ENCODE measurements around the gene ATF6. TPM values are rescaled to one million over a fixed set of nuclear protein-coding genes. Genes with fewer than 3 reads are reported as not detected.

Gene ATF6
- total and polyA plus RNA-seq, 2 donors (not counting 3 experiments of a cell fraction or from before 2014, with no cell fraction given): 24.9 to 40.3 TPM

GRCh38 chr1:161915978-161916377, 149.9 kb downstream of the ATF6 start:
- H3K9me3 ChIP-seq (replicated peaks; ENCODE audit: control insufficient read depth, insufficient read depth, low read length): no peaks in the 10 kb centered on the region
- ChIA-PET POLR2A (no interaction called here), CTCF (no interaction called here)
- H3K4me3 ChIP-seq (replicated peaks in 1 of 3; ENCODE audit: insufficient read depth in 1 of 3, low read depth in 1 of 3, low read length in 3 of 3): no peak overlapping the region
- H4K20me1 ChIP-seq (replicated peaks; ENCODE audit: control insufficient read depth, extremely low read depth, insufficient read depth, low read length): no peaks in the 10 kb centered on the region
- FAIRE-seq: no peak
- TF ChIP-seq GATA2 (IDR thresholded peaks at IDR 0.05; ENCODE audit: insufficient read depth, insufficient read length, low read depth, low read length) (no peak), EZH2 (IDR thresholded peaks at IDR 0.05; ENCODE audit: borderline replicate concordance, low read depth, low read length, severe bottlenecking) (no peak), MYC (IDR thresholded peaks at IDR 0.05; ENCODE audit: low read depth, low read length) (no peak), JUN (IDR thresholded peaks at IDR 0.05; ENCODE audit: borderline replicate concordance, insufficient read depth, insufficient read length, low read depth) (no peak)
- no peaks in the 10 kb centered on the region for H3K79me2 ChIP-seq (ENCODE audit: control insufficient read depth, insufficient read depth, low read length)
- no peaks in the 10 kb centered on the region for H3K9me1 ChIP-seq (replicated peaks; ENCODE audit: control insufficient read depth, extremely low read depth, insufficient read depth, low read length)
- BruUV-seq (replicated peaks): no TSS peak
- dilution Hi-C loops (cut with MboI; ENCODE audit: extremely low pct_ligation_motif_present, low sequenced_read_pairs): no loop called here
- H3K36me3 ChIP-seq (ENCODE audit: control insufficient read depth in 2 of 2, extremely low read depth in 1 of 2, insufficient read depth in 2 of 2, low read length in 2 of 2): peaks cover 7 to 8% of the 10 kb centered on the region in 2 experiments
- intact Hi-C loops (cut with micrococcal nuclease): loop anchor here (5.0 kb wide), 1 partner anchor 106 kb away; the partner anchor contains the start of gene OLFML2B
- no peak overlapping the region for H3K4me2 ChIP-seq (ENCODE audit: insufficient read depth, low read length)
- DNase-seq (ENCODE audit: low read depth, low spot score): no peak
- H3K4me1 ChIP-seq (ENCODE audit: control insufficient read depth, extremely low read depth, insufficient read depth, low read length): peaks cover under 1% of the 10 kb centered on the region
- H3K27me3 ChIP-seq (ENCODE audit: control insufficient read depth in 2 of 2, insufficient read depth in 2 of 2, low read length in 2 of 2): no peaks in the 10 kb centered on the region
- H2AFZ ChIP-seq (ENCODE audit: low read depth, low read length): no peak overlapping the region
- H3K9ac ChIP-seq (replicated peaks; ENCODE audit: extremely low read depth, insufficient read depth, low read length): no peak overlapping the region
- H3K27ac ChIP-seq (ENCODE audit: insufficient read depth, low read depth, low read length): no peak overlapping the region

GRCh38 chr1:161919229-161919628, 153.1 kb downstream of the ATF6 start:
- Histone ChIP-seq H3K79me2 (ENCODE audit: control insufficient read depth, insufficient read depth, low read length) (no peaks in the 10 kb centered on the region), H3K4me1 (ENCODE audit: control insufficient read depth, extremely low read depth, insufficient read depth, low read length) (peaks cover 5% of the 10 kb centered on the region), H3K36me3 (ENCODE audit: control insufficient read depth in 2 of 2, extremely low read depth in 1 of 2, insufficient read depth in 2 of 2, low read length in 2 of 2) (peaks cover 2 to 7% of the 10 kb centered on the region in 2 experiments), H3K9ac (replicated peaks; ENCODE audit: extremely low read depth, insufficient read depth, low read length) (no peak overlapping the region), H3K27ac (ENCODE audit: insufficient read depth, low read depth, low read length) (no peak overlapping the region), H3K4me2 (ENCODE audit: insufficient read depth, low read length) (no peak overlapping the region), H2AFZ (ENCODE audit: low read depth, low read length) (no peak overlapping the region), H3K27me3 (ENCODE audit: control insufficient read depth in 2 of 2, insufficient read depth in 2 of 2, low read length in 2 of 2) (no peaks in the 10 kb centered on the region), H3K9me1 (replicated peaks; ENCODE audit: control insufficient read depth, extremely low read depth, insufficient read depth, low read length) (no peaks in the 10 kb centered on the region), H4K20me1 (replicated peaks; ENCODE audit: control insufficient read depth, extremely low read depth, insufficient read depth, low read length) (no peaks in the 10 kb centered on the region), H3K9me3 (replicated peaks; ENCODE audit: control insufficient read depth, insufficient read depth, low read length) (no peaks in the 10 kb centered on the region), H3K4me3 (replicated peaks in 1 of 3; ENCODE audit: insufficient read depth in 1 of 3, low read depth in 1 of 3, low read length in 3 of 3) (no peak overlapping the region)
- BruUV-seq (replicated peaks): no TSS peak
- no peak for TF ChIP-seq JUN (IDR thresholded peaks at IDR 0.05; ENCODE audit: borderline replicate concordance, insufficient read depth, insufficient read length, low read depth)
- no peak for TF ChIP-seq GATA2 (IDR thresholded peaks at IDR 0.05; ENCODE audit: insufficient read depth, insufficient read length, low read depth, low read length)
- TF ChIP-seq MAX (IDR thresholded peaks at IDR 0.05; ENCODE audit: insufficient read depth, insufficient read length): no peak
- TF ChIP-seq POLR2A (IDR thresholded peaks at IDR 0.05; ENCODE audit: low read depth, low read length): no peak
- TF ChIP-seq FOS (IDR thresholded peaks at IDR 0.05; ENCODE audit: borderline replicate concordance, insufficient read depth, low read length): no peak
- no peak for TF ChIP-seq CTCF (IDR thresholded peaks at IDR 0.05; ENCODE audit: extremely low read depth in 1 of 2, insufficient read depth in 1 of 2, low read depth in 1 of 2, low read length in 2 of 2)
- no peak for TF ChIP-seq EZH2 (IDR thresholded peaks at IDR 0.05; ENCODE audit: borderline replicate concordance, low read depth, low read length, severe bottlenecking)
- no peak for TF ChIP-seq MYC (IDR thresholded peaks at IDR 0.05; ENCODE audit: low read depth, low read length)
- TF ChIP-seq POLR2AphosphoS5 (IDR thresholded peaks at IDR 0.05; ENCODE audit: insufficient read depth, low read depth, low read length): no peak
- intact Hi-C loops (cut with micrococcal nuclease): loop anchor here (5.0 kb wide), 1 partner anchor 103 kb away; the partner anchor contains the start of gene OLFML2B
- POLR2A ChIA-PET: no interaction called here
- FAIRE-seq (no peak), DNase-seq (ENCODE audit: low read depth, low spot score) (no peak)
- dilution Hi-C loops (cut with MboI; ENCODE audit: extremely low pct_ligation_motif_present, low sequenced_read_pairs): no loop called here
- CTCF ChIA-PET: interaction anchor here (1.1 to 1.6 kb wide), 4 partner anchors 10 to 127 kb away, joined by 3 to 6 read pairs (median 4); no protein-coding TSS in a partner anchor

Measured in endothelial cell of umbilical vein (primary cell).